ENCODE data around the gene MAL.

- no peak for TF ChIP-seq ZC3H10 (CRISPR knock-in tag; IDR thresholded peaks at IDR 0.05)
- TF ChIP-seq ZFP30 (CRISPR knock-in tag; IDR thresholded peaks at IDR 0.05): no peak
- no peak for TF ChIP-seq CSDC2 (CRISPR knock-in tag; IDR thresholded peaks at IDR 0.05)
- no peak for TF ChIP-seq RARB (CRISPR knock-in tag; IDR thresholded peaks at IDR 0.05)
- TF ChIP-seq SNAI2 (CRISPR knock-in tag; IDR thresholded peaks at IDR 0.05): no peak
- TF ChIP-seq OSR1 (CRISPR knock-in tag; IDR thresholded peaks at IDR 0.05): no peak
- TF ChIP-seq ARNTL (CRISPR knock-in tag; IDR thresholded peaks at IDR 0.05; ENCODE audit: borderline replicate concordance, low read depth): no peak
- TF ChIP-seq, protein P1, sequence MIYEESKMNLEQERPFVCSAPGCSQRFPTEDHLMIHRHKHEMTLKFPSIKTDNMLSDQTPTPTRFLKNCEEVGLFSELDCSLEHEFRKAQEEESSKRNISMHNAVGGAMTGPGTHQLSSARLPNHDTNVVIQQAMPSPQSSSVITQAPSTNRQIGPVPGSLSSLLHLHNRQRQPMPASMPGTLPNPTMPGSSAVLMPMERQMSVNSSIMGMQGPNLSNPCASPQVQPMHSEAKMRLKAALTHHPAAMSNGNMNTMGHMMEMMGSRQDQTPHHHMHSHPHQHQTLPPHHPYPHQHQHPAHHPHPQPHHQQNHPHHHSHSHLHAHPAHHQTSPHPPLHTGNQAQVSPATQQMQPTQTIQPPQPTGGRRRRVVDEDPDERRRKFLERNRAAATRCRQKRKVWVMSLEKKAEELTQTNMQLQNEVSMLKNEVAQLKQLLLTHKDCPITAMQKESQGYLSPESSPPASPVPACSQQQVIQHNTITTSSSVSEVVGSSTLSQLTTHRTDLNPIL (CRISPR knock-in tag; IDR thresholded peaks at IDR 0.05; ENCODE audit: low read depth): no peak
- no peak for TF ChIP-seq ZFP3 (CRISPR knock-in tag; IDR thresholded peaks at IDR 0.05)
- TF ChIP-seq GLIS3 (CRISPR knock-in tag; IDR thresholded peaks at IDR 0.05): no peak
- TF ChIP-seq, protein P2, sequence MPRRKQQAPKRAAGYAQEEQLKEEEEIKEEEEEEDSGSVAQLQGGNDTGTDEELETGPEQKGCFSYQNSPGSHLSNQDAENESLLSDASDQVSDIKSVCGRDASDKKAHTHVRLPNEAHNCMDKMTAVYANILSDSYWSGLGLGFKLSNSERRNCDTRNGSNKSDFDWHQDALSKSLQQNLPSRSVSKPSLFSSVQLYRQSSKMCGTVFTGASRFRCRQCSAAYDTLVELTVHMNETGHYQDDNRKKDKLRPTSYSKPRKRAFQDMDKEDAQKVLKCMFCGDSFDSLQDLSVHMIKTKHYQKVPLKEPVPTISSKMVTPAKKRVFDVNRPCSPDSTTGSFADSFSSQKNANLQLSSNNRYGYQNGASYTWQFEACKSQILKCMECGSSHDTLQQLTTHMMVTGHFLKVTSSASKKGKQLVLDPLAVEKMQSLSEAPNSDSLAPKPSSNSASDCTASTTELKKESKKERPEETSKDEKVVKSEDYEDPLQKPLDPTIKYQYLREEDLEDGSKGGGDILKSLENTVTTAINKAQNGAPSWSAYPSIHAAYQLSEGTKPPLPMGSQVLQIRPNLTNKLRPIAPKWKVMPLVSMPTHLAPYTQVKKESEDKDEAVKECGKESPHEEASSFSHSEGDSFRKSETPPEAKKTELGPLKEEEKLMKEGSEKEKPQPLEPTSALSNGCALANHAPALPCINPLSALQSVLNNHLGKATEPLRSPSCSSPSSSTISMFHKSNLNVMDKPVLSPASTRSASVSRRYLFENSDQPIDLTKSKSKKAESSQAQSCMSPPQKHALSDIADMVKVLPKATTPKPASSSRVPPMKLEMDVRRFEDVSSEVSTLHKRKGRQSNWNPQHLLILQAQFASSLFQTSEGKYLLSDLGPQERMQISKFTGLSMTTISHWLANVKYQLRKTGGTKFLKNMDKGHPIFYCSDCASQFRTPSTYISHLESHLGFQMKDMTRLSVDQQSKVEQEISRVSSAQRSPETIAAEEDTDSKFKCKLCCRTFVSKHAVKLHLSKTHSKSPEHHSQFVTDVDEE (CRISPR knock-in tag; IDR thresholded peaks at IDR 0.05): no peak
- TF ChIP-seq PATZ1 (CRISPR knock-in tag; IDR thresholded peaks at IDR 0.05; ENCODE audit: borderline replicate concordance): no peak
- no peak for TF ChIP-seq ESRRG (CRISPR knock-in tag; IDR thresholded peaks at IDR 0.05)
- TF ChIP-seq, protein P3, sequence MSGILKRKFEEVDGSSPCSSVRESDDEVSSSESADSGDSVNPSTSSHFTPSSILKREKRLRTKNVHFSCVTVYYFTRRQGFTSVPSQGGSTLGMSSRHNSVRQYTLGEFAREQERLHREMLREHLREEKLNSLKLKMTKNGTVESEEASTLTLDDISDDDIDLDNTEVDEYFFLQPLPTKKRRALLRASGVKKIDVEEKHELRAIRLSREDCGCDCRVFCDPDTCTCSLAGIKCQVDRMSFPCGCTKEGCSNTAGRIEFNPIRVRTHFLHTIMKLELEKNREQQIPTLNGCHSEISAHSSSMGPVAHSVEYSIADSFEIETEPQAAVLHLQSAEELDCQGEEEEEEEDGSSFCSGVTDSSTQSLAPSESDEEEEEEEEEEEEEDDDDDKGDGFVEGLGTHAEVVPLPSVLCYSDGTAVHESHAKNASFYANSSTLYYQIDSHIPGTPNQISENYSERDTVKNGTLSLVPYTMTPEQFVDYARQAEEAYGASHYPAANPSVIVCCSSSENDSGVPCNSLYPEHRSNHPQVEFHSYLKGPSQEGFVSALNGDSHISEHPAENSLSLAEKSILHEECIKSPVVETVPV (CRISPR knock-in tag; IDR thresholded peaks at IDR 0.05): no peak
These were observed 36.2 kb downstream of the MAL start for GRCh38 chr2:95061601-95062183.
